Measurements from ENCODE around the gene DACT3. TPM values are rescaled to one million over a fixed set of nuclear protein-coding genes. Genes with fewer than 3 reads are reported as not detected.

The DACT3 gene
- total and polyA plus RNA-seq, 2 of the 13 experiments (the other 11 are each of a cell fraction or from before 2014, with no cell fraction given): 0.04 TPM; not detected in 1

DNA sequence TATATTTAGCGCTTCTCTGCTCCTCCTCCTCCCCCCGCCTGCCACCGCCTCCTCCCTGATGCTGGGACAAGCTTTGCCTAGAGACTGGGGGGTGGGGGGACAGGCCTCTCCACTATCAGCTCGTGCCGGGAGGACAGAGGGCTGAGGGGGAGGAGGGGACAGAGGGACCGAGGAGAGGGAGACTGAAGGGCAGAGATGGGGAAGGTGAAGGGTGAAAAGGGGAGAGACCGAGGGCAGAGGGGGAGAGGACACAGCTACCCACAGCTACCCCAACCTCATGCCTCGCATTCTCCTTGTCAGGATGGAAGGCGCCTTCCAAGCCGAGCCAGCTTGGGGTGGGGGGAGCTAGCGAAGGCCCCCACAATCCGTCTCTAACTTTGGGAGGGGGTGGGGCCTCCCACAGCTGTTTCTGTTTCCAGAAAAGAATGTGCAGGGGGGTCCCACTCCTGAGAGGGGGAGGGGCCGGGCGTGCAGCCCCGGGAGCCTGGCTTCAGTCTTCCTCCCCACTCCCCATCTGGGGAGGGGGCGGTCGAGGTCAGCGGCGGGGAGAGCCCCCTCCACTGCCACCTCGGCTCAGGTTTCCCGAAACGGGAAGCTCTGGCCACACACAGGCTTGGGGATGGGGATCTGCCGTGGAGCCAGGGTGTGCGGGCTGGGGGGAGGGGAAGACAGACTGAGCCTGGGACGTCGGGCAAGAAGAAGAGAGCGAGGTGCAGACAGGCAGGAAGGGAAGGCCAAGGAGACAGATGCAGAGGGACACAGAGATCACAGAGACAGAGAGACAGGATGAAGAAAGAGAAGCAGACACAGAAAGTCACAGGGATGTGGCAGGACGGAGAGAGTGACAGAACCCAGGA lies 1.6 kb downstream of the DACT3 start:
- H3K9ac ChIP-seq (ENCODE audit: insufficient read depth, low read depth, low read length): no peak overlapping the region
- H2AFZ ChIP-seq (ENCODE audit: low read length): no peak overlapping the region
- FAIRE-seq (no peak), ATAC-seq (no peak), DNase-seq (ENCODE audit: low spot score) (no peak)
- H3K27ac ChIP-seq (ENCODE audit: extremely low read length, insufficient read depth, low read length): no peak overlapping the region
- H3K4me1 ChIP-seq (ENCODE audit: insufficient read depth, low read length): peaks cover 38% of the 10 kb centered on the region
- no peak overlapping the region for H3K4me2 ChIP-seq (ENCODE audit: low read depth, low read length)
- H3K27me3 ChIP-seq (ENCODE audit: control insufficient read depth in 1 of 2, insufficient read depth in 2 of 2, low read length in 2 of 2): peaks cover 4 to 23% of the 10 kb centered on the region in 2 experiments; a peak in 3 of 5 replicates
- WGBS (ENCODE audit: low lambda C conversion rate): 13% methylated on average over 20 of the region's 28 CpGs
- POLR2A ChIA-PET: interaction anchor here (0.5 to 1.0 kb wide), 2 partner anchors 18 to 59 kb away, joined by 3 read pairs; no protein-coding TSS in a partner anchor
- no peaks in the 10 kb centered on the region for H3K79me2 ChIP-seq (ENCODE audit: insufficient read depth, low read length)
- H3K36me3 ChIP-seq (replicated peaks in 1 of 2; ENCODE audit: control insufficient read depth in 1 of 2, insufficient read depth in 2 of 2, low read length in 2 of 2): no peaks in the 10 kb centered on the region
- intact Hi-C loops (cut with micrococcal nuclease; ENCODE audit: unreplicated experiment) (no loop called here), in situ Hi-C loops (cut with HindIII; ENCODE audit: extremely low pct_ligation_motif_present, low pct_unique_long_range_greater_than_20kb) (loop anchor here (10.0 kb wide), 1 partner anchor 45 kb away; no protein-coding TSS in a partner anchor)
- CTCF ChIA-PET (ENCODE audit: low intra/inter-chr PET ratio, low total read pairs): no interaction called here
- H3K9me3 ChIP-seq (ENCODE audit: low read length): no peaks in the 10 kb centered on the region
- no peak overlapping the region; a peak in 1 of 6 replicates for H3K4me3 ChIP-seq (replicated peaks in 1 of 3; ENCODE audit: insufficient read depth in 1 of 3, low read depth in 2 of 3, low read length in 3 of 3)
- no TSS peak for BruUV-seq (replicated peaks)
- H4K20me1 ChIP-seq (ENCODE audit: insufficient read depth, low read length): peaks cover 5% of the 10 kb centered on the region; the same call in 1 of the 2 replicates
- TF ChIP-seq STAT6 (CRISPR knock-in tag; IDR thresholded peaks at IDR 0.05; ENCODE audit: borderline replicate concordance) (no peak), POLR2A (IDR thresholded peaks at IDR 0.05; ENCODE audit: insufficient read depth in 1 of 2, low read depth in 2 of 2, low read length in 2 of 2) (no peak), ZNF567 (CRISPR knock-in tag; IDR thresholded peaks at IDR 0.05; ENCODE audit: borderline replicate concordance) (no peak), CREB1 (IDR thresholded peaks at IDR 0.05) (no peak), CREB1 (CRISPR knock-in tag; IDR thresholded peaks at IDR 0.05) (no peak), HMGA1 (CRISPR knock-in tag; conservative IDR thresholded peaks at IDR 0.05) (no peak), PHB2 (IDR thresholded peaks at IDR 0.05; ENCODE audit: partially characterized antibody) (no peak), ZNF547 (CRISPR knock-in tag; IDR thresholded peaks at IDR 0.05) (no peak), IKZF4 (CRISPR knock-in tag; IDR thresholded peaks at IDR 0.05; ENCODE audit: borderline replicate concordance, low read depth, not compliant biosample characterization) (no peak), MEIS1 (CRISPR knock-in tag; IDR thresholded peaks at IDR 0.05; ENCODE audit: borderline replicate concordance) (no peak)
- TF ChIP-seq, protein P1, sequence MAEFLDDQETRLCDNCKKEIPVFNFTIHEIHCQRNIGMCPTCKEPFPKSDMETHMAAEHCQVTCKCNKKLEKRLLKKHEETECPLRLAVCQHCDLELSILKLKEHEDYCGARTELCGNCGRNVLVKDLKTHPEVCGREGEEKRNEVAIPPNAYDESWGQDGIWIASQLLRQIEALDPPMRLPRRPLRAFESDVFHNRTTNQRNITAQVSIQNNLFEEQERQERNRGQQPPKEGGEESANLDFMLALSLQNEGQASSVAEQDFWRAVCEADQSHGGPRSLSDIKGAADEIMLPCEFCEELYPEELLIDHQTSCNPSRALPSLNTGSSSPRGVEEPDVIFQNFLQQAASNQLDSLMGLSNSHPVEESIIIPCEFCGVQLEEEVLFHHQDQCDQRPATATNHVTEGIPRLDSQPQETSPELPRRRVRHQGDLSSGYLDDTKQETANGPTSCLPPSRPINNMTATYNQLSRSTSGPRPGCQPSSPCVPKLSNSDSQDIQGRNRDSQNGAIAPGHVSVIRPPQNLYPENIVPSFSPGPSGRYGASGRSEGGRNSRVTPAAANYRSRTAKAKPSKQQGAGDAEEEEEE (CRISPR knock-in tag; IDR thresholded peaks at IDR 0.05; ENCODE audit: borderline replicate concordance): no peak
- TF ChIP-seq, protein P2, sequence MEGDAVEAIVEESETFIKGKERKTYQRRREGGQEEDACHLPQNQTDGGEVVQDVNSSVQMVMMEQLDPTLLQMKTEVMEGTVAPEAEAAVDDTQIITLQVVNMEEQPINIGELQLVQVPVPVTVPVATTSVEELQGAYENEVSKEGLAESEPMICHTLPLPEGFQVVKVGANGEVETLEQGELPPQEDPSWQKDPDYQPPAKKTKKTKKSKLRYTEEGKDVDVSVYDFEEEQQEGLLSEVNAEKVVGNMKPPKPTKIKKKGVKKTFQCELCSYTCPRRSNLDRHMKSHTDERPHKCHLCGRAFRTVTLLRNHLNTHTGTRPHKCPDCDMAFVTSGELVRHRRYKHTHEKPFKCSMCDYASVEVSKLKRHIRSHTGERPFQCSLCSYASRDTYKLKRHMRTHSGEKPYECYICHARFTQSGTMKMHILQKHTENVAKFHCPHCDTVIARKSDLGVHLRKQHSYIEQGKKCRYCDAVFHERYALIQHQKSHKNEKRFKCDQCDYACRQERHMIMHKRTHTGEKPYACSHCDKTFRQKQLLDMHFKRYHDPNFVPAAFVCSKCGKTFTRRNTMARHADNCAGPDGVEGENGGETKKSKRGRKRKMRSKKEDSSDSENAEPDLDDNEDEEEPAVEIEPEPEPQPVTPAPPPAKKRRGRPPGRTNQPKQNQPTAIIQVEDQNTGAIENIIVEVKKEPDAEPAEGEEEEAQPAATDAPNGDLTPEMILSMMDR (CRISPR knock-in tag; IDR thresholded peaks at IDR 0.05): no peak
- TF ChIP-seq, protein P3, sequence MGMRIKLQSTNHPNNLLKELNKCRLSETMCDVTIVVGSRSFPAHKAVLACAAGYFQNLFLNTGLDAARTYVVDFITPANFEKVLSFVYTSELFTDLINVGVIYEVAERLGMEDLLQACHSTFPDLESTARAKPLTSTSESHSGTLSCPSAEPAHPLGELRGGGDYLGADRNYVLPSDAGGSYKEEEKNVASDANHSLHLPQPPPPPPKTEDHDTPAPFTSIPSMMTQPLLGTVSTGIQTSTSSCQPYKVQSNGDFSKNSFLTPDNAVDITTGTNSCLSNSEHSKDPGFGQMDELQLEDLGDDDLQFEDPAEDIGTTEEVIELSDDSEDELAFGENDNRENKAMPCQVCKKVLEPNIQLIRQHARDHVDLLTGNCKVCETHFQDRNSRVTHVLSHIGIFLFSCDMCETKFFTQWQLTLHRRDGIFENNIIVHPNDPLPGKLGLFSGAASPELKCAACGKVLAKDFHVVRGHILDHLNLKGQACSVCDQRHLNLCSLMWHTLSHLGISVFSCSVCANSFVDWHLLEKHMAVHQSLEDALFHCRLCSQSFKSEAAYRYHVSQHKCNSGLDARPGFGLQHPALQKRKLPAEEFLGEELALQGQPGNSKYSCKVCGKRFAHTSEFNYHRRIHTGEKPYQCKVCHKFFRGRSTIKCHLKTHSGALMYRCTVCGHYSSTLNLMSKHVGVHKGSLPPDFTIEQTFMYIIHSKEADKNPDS (CRISPR knock-in tag; IDR thresholded peaks at IDR 0.05): no peak

All from HepG2 (cell line).